ENCODE data around the gene CCDC90B.
"Not testable (repeated sequence)": the region's sequence is repeated elsewhere in the genome, so short reads cannot be mapped to it uniquely, and the experiment has no call there.

The CCDC90B gene

DNA sequence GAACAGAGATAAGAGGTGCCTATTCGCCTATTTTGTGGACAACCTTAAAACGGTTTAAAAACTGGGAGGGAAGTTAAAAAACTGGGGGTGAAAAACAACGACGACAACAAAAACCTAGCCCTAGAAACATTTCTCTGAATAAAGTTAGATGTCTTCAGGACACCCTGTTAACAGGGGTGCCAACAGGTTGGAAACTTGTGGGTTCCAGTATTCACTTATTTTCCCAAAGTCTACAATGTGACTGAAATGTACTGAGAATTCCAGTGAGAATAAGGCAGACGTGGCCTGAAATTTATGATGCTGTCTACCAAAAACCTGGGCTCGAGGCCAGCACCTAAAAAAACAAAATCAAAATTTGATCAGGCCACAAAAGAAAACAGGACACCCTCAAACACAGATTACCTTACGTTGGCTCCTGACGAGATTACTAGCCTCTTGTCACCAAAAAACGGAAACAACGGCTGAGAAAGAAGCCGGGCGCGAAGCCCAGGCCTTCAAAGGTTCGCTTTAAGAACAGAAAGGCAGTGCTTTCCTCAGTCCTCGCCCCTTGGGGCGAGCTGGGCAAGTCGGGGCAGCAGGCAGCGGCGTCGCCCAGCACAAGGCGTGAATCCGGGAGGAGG is 906 bp downstream of the CCDC90B start:
- DNase-seq = no peak

DNA sequence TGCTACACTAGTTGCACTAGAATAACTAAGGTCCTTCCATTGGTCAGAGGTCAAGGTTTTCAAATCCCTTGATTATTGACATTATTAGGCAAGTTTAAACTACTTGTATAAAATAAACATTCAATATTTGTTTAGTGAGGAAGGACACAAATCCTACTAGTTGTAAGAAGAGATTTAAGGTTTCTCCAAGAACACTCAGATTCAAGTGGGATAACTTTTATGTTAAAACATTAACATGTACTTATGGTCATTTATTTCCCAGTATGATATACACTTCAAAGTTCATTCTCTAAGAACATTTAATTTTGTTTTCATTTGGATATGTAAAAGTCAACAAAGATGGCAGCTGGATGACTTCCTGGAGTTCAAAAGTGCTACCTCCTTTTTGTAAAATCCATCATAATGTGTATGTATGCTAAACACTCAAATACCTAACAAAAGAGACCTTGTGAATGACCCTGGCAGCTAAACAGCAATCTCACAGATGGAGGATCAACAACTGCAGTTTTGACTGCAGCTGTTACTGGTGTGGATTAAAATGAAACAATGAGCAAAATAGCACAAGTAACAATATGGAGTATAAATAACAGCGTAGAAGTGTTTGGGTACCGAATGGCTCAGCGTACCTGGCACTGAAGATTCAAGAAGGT is 1.5 kb downstream of the CCDC90B start:
- no peak for DNase-seq

DNA sequence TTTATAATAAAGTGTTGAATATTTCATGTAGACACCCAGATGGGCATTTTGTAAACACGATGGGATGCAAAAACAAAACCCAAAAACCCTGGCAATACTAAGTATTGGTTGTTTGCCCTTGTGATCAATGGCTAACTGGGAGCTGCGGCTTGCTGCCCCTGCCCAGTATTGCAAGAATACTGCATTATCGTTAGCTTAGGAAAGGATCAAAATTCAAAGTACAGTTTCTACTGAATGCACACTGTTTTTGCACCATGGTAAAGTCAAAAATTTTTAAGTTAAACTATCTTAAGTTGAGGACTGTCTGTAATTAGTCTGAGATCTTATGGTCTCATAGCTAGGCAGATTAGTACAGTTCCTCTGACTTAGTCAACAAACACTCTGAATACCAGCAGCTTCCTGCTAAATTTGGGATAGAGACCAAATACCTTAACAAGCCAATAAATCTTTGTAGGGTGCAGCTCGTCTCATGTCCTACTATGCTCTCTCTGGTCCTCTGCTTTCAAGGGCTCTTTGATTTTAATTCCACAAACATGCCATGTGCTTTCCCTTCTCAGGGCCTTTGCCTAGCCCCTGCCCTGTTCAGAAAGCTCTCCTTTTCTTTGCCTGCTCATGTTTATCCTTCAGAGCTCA is 4.0 kb downstream of the CCDC90B start:
- no peak for DNase-seq

DNA sequence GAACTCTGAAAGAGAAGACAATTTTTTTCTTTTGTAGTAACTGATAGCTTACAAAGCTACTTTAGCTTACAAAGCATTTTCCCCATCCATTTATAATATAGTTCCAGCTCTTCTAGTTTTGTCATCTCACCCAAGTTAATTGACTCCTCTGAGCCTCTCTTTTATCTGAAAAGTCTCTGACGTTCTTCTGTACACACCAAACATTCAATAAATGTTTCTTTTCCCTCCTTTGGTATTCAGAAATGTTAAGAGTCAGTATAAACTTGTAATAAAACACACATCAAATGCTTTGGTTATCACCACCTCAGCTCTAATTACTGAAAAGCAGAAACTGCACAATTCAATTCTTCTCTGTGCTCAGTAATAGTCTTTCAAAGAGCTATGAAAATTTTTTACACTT is 5.9 kb downstream of the CCDC90B start:
- DNase-seq = no peak

DNA sequence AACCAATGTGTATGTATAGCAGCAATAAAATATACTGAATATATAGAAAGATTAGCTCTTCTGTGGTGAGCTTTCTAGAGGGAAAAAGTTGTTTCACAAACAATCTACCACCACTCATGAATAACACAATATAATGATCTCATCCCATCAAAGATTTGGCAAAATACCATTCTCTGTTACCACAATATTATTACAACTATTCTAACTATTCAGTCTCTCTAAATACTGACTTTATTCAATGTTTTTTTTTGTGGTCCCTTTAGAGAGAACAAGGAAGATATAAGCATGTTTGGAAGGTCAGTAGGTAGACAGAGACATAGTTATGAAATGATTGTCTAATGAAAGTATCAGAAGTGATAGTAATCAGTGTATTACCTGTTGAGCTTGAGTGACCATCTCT is 7.8 kb downstream of the CCDC90B start:
- no peak for DNase-seq

DNA sequence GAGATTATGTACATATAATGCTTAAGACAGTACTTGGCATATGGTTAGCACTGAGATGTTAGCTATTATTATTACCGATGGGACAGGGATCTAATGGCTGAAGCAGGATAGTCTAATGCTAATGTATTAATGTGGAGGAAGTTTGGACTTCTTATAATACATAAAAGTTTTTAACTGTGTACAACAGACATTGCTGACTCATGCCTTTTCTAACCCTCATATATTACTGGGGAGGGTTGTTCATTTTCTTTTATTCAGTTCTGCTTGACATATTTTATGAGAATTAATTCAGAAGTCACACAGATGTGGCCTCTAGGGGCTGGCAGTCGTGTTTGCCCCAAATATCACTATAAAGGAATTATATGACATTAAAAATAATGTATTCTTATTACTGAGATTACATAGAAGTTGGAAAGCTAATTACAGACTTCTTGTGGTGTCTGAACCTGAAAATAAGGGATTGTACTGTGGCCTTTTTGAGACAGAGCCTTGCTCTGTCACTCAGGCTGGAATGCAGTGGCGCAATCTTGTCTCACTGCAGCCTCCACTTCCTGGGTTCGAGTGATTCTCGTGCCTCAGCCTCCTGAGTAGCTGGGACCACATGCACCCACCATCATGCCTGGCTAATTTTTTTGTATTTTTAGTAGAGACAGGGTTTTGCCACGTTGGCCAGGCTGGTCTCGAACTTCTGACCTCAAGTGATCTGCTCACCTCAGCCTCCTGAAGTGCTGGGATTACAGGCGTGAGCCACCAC is 10.1 kb downstream of the CCDC90B start:
- no peak for DNase-seq

DNA sequence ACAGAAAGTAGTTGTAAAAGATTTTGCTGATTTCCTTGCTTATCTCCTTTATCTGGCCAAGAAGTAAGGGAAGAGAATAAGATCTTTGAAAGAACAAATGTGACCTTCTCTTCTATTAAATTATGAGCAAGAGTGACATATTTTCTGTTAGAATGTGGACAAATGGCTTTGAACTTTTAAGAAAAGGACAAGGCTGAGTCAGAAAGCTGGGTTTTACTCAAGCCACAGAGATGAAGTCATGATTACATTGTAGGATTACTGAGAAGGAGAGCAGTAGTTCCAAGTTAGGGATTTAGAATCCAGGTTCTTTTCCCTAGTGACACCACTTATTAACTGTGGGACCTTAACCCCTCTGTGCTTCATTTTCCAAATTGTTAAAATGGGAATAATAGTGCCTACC is 13.5 kb downstream of the CCDC90B start:
- no peak for DNase-seq

DNA sequence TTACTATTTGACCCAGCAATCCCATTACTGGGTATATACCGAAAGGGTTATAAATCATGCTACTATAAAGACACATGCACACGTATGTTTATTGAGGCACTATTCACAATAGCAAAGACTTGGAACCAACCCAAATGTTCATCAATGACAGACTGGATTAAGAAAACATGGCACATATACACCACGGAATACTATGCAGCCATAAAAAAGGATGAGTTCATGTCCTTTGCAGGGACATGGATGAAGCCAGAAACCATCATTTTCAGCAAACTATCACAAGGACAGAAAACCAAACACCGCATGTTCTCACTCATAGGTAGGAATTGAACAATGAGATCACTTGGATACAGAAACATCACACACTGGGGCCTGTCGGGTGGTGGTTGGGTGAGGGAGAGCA is 14.4 kb downstream of the CCDC90B start:
- DNase-seq = not testable (repeated sequence)

DNA sequence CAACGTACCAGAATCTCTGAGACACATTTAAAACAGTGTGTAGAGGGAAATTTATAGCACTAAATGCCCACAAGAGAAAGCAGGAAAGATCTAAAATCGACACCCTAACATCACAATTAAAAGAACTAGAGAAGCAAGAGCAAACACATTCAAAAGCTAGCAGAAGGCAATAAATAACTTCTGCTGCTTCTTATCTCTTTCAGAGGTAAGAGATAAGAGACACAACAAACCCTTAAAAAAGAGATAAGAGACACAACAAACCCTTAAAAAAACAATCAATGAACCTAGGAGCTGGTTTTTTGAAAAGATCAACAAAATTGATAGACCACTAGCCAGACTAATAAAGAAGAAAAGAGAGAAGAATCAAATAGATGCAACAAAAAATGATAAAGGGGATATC is 17.1 kb downstream of the CCDC90B start:
- not testable (repeated sequence) for DNase-seq

DNA sequence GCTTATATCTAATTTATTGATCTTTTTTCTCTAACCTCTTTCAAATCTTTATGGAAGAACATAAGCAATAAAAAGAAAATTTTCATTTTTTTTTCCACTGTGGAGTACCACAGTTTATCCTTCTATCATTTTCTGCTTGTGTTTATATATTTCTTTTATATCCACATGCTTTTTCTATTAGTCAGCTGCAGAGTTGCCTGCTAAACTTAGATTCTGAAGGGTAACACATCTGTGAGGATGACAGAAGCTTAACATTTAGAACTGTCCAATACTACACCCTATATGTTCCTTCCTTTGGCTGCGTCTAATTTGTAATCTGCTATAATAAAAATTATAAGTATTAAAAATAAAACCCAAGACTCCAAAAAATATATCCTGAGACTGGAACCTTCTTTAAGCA is 20.8 kb downstream of the CCDC90B start:
- DNase-seq = no peak

DNA sequence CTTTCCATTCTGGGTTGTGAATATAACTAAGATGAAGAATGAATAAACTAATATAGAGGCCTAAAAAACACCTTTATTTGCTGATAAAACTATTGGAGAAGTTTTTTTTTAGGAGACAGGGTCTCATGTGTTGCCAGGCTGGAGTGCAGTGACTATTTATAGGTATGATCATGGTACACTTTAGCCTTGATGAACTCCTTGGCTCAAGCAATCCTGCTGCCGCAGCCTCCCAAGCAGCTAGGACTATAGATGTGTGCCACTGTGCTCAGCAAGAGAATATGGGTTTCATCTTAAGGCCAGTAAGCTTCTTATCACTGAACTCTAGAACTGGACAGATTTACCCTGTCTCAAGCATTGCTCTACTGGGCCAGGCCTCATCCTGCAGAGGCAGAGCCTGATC is 26.6 kb downstream of the CCDC90B start:
- DNase-seq = no peak

DNA sequence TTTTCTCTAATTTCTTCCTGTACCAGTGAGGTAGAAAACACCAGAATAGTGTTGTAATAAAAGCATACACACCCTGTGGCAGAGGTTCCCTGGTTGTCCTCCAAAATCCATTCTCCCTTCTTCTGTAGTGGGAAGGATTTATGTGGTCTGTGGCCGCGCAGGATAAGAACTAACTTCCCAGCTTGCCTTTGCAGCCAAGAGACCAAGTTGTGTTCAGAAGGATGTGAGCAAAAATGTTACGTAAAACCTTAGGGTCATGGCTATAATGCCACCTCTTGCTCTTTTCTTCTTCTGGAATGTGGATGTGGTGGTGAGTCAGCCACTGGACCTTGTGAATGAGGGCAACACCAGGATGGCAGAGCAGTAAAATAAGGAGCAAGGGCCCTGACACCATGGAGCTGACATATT is 28.4 kb downstream of the CCDC90B start:
- no peak for DNase-seq

DNA sequence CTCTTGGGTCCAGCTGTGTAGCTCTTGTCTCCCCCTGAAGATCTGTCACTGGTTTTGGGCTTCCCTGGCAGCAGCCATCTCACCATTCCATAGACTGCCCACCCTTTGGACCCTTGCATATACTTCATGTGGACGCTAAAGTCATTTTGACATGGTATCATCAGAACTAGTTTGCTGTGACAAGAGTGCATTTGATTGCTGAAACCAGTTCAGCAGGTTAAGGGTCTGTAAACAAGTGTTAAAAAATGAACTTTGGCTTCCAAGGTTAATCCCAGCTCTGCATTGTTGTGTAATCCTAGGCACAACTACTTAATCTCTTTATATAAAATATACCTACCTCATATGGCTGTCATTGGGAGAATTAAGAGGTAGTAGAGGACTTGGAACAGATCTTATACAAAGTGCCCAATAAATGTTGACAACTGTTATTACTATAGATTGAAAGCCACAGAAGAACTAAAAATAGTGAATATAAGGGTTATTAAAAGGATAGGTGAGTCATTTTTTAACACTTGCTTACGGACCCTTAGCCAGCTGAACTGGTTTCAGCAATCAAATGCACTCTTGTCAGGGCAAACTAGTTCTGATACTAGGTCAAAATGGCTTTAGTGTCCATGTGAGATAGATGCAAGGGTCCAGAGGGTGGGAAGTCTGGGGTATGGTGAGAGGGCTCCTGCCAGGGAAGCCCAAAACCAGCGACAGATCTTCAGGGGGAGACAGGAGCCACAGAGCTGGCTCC is 29.4 kb downstream of the CCDC90B start:
- DNase-seq = no peak

DNA sequence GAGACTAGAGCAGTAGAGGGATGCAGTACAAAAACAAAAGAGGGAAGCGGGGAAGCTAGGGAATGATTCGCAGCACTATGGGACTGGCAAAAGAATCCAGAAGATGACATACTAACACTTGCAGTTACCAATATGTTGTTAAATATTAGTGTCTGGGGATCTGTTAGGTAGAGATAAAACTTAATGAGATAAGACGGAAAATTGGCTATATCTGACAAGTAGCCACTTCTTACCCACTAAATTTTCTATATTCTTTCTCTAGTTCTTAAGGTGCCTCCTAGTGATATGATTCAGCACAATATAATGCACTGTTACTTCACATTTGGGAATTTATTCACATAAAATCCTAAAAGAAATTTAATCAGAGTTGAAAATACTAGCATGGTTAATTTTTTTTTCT is 30.8 kb downstream of the CCDC90B start:
- DNase-seq = no peak

DNA sequence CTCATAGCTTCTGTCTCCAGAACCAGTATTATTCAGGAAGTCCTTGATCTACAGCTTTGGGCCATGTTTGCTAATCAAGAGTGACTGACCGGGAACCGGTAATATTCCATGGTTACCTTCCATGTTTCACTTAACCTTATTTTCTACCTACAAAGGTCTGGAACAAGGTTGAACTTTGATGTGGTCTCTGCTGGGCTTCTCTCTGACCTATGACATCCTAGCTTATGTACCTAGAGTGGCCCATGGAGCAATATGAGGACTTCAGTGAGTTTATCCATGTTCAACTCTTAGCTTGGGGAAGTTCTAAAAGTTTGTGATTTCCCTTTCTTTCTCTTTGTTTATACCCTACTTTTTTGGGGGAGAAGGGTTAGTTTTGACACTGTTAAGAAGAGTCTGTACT is 33.2 kb downstream of the CCDC90B start:
- no peak for DNase-seq

DNA sequence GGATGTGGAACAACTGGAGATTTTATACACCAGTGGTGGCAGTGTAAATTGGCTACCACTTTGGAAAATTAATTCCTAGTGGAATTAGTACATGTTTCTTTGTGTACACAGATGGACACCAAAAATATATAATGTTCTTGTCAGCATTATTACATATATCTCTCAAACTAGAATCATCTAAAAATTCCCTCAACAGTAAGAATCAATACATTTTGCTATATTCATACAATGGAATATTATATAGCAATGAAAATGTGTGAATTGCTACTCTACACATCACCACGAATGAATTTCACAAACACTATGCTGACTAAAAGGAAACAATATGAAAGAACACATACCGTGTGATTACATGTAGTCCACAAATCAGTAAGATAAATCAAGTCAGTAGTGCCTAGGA is 33.9 kb downstream of the CCDC90B start:
- DNase-seq = no peak

DNA sequence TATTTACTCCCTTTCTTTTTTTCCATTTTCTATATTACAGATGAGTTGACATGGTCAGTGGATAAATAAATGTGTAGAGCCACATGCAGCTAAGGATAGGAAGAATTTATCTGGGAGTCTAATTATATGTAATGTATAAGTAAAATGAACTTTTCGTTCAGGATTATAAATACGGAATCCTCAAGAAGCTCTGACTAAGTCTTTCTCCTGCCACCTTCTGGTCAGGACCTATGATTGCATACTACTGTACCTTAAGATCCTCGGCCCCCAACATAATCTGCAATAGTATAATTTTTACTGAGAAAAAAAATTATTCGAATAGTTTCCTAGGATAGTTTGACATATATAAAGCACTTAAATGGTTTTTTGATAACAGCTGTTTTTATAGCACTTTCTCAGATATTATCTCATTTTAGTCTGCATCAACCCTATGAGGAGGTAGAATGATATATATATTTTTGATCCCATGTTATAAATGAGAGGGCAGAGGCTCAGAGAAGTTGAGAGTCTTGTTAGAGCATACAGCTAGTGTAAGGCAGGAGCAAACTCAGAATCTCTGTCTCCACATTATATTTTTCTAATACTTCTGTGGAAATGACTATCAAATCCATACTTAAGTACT is 36.1 kb downstream of the CCDC90B start:
- peak; percentile 32 for DNase-seq

DNA sequence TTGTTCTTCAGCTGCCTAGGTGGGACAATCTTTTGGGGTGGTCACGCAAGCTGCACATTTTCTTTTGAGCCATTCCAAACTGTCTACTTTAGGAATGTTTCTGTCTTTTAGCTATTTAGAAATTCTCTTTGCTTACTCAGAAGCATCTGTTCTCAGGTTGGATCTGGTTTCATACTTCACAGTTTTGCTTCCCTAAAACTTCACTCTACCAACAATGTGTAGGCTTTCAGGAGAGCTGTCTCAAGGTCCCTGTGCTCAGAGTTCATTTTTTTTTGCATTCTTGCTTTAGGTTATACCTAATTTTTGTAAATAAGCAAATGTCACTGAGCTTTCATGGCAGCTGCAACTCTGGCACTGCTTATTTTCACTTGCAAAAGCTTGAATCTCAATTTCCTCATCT is 36.7 kb downstream of the CCDC90B start:
- DNase-seq = no peak

DNA sequence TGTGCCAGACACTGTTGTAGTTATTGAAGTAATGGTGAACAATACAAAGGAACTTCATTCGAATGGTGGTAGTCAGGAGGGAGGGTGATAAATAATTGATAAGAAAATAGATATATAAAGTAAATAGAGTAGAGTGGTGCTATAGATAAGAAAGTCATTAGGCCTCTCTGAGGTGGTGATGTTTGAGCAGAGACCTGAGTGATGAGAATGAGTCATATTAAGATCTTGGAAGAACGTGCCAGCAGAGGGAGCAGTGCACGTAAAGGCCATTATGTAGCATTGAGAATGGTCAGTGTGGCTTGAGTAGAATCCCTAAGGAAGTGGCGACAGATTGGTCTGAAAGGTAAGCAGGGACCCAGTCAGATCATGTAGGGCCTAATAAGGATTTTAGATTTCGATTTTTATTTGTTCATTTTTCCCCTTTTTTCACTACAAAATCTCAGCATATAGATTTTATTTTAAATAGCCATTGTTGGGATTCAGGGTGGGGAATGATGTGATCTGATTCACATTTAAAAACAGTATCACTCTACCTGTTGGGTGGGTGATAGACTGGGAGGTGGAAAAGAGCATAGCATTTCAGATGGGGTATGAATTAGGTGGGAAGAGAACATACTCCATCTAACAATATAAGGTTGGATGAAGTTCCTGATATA is 44.7 kb downstream of the CCDC90B start:
- DNase-seq = peak; percentile 21

DNA sequence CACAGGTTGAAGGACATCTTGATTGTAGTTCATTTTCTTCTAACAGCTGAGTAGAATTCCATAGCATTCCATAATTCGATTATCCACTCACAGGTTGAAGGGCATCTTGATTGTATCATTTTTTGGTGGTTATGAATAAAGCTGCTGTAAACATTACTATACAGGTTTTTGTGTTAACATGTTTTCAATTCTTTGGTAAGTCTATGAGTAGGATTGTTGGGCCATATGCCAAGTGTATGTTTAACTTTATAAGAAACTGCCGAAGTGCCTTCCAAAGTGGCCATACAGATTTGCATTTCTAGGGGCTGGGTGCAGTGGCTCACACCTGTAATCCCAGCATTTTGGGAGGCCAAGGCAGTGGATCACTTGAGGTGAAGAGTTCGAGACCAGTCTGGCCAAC is 48.1 kb downstream of the CCDC90B start:
- no peak for DNase-seq

DNA sequence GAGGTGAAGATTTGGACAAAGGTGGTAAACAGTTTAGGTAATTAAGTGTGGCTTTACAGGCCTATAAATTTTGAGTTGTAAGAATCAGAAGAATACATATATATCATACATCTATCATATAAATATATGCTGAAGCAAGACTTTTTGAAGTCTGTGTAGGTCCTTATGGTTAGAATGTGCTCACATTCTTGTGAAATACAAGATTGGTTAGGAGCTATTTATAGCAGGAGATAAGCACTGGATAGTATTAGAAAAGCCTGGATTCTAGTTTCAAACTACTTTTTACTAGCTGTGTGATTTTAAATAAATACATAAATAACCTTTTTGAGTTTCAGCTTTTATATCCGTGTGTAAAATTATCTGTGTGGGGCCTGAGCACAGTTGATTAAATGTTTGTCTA is 50.3 kb downstream of the CCDC90B start:
- no peak for DNase-seq

DNA sequence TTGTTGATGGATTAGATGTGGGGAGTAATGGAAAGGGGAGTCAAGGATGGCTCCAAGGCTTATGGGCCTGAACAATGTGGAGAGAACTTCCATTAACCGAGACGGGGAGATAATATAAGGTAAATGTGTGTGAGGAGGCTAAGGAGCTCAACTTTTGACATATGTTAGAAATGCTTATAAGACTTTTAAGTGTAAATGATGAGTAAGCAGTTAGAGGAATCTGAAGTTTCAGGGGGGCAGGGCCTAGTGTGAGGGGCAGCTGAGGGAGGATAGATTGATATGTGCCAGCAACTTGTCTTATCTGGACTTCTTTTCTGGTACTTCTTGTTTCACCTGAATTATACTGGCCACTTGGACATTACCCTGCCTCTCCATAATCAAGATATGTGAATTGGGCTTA is 62.7 kb downstream of the CCDC90B start:
- DNase-seq = no peak
